Skeletal muscle tissue (tissue), 4 donors: ENCODE measurements around the gene CMSS1. TPM values are rescaled to one million over a fixed set of nuclear protein-coding genes. Genes with fewer than 3 reads are reported as not detected.
A peak's percentile ranks its signal among the peaks of the same experiment; 100 is the strongest.

ENCODE experiments used
- H3K27ac ChIP-seq: one replicate; pipeline ENCODE4 v1.7.0; 2013; ENCODE audit warnings: mild to moderate bottlenecking, low read depth, low read length, inconsistent platforms
- H3K27me3 ChIP-seq, 3 donors: one replicate each; pipeline ENCODE4 v1.7.0; 2013; ENCODE audit warnings: low read length in 3 of 3; ENCODE audit not compliant: control insufficient read depth in 3 of 3, insufficient read depth in 3 of 3
- H3K36me3 ChIP-seq, 3 donors: one replicate each; pipeline ENCODE4 v1.7.0; 2013; ENCODE audit warnings: low read length in 3 of 3; ENCODE audit not compliant: control insufficient read depth in 3 of 3, insufficient read depth in 3 of 3
- H3K4me1 ChIP-seq, 3 donors: one replicate each; pipeline ENCODE4 v1.7.0; 2013; ENCODE audit warnings: low read length in 3 of 3, mild to moderate bottlenecking in 3 of 3; ENCODE audit not compliant: control insufficient read depth in 3 of 3, insufficient read depth in 3 of 3
- H3K4me3 ChIP-seq, 3 donors: one replicate each; pipeline ENCODE4 v1.7.0; 2013; ENCODE audit warnings: low read length in 3 of 3
- H3K9ac ChIP-seq, 3 donors: one replicate each; pipeline ENCODE4 v1.7.0; 2013; ENCODE audit warnings: low read length in 3 of 3, mild to moderate bottlenecking in 3 of 3, moderate library complexity in 2 of 3, low read depth in 1 of 3
- H3K9me3 ChIP-seq, 3 donors: one replicate each; pipeline ENCODE4 v1.7.0; 2013; ENCODE audit warnings: low read length in 3 of 3; ENCODE audit not compliant: control insufficient read depth in 3 of 3
- total RNA-seq: library from RNA; depleted of rRNA; stranded (reverse); fragments of >200 nt; gene quantifications from one replicate; pipeline ENCODE4 v1.2.3, GENCODE V29; 2014
- donor health status: Osteomylitis.

CMSS1 gene
- total RNA-seq, 1 donor from 2014 or later = 8.4 TPM

DNA sequence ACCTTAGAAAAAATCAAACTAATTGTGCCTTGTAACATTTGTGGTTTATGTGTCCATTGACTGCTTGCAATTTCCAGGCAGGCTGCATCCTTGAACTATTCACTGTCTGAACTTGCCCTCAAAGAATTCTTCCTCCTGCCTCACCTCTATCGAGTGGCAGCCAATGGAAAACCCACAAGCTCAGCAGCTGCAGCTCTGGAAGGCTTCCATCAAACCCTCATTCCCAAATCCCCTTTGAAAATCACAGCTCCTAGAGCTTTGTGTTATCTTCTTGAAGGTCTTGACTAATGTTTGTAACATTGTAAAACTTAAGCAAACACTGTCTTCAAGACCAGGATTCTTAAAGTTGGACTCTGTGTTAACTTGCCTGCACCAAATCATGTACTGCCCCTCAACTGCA lies 215.5 kb downstream of the CMSS1 start:
- Histone ChIP-seq H3K4me1 (peaks cover 18 to 36% (median 23%) of the 10 kb centered on the region in 3 donors), H3K27ac (peak overlapping the region; percentile 33), H3K4me3 (no peak overlapping the region), H3K36me3 (no peaks in the 10 kb centered on the region), H3K9ac (no peak overlapping the region), H3K9me3 (no peaks in the 10 kb centered on the region), H3K27me3 (no peaks in the 10 kb centered on the region)

GRCh38 chr3:100033903-100034471 lies 216.3 kb downstream of the CMSS1 start:
- Histone ChIP-seq H3K9me3 (no peaks in the 10 kb centered on the region), H3K9ac (no peak overlapping the region), H3K4me3 (no peak overlapping the region), H3K36me3 (no peaks in the 10 kb centered on the region), H3K27ac (peak overlapping the region; percentile 33), H3K4me1 (peaks cover 18 to 36% (median 23%) of the 10 kb centered on the region in 3 donors), H3K27me3 (no peaks in the 10 kb centered on the region)

- Histone ChIP-seq H3K9me3 (no peaks in the 10 kb centered on the region), H3K27ac (no peak overlapping the region), H3K36me3 (no peaks in the 10 kb centered on the region), H3K4me3 (no peak overlapping the region), H3K27me3 (no peaks in the 10 kb centered on the region), H3K4me1 (peaks cover 22 to 39% (median 35%) of the 10 kb centered on the region in 3 donors), H3K9ac (no peak overlapping the region)
Measured at GRCh38 chr3:100039075-100039474, 221.4 kb downstream of the CMSS1 start.

DNA sequence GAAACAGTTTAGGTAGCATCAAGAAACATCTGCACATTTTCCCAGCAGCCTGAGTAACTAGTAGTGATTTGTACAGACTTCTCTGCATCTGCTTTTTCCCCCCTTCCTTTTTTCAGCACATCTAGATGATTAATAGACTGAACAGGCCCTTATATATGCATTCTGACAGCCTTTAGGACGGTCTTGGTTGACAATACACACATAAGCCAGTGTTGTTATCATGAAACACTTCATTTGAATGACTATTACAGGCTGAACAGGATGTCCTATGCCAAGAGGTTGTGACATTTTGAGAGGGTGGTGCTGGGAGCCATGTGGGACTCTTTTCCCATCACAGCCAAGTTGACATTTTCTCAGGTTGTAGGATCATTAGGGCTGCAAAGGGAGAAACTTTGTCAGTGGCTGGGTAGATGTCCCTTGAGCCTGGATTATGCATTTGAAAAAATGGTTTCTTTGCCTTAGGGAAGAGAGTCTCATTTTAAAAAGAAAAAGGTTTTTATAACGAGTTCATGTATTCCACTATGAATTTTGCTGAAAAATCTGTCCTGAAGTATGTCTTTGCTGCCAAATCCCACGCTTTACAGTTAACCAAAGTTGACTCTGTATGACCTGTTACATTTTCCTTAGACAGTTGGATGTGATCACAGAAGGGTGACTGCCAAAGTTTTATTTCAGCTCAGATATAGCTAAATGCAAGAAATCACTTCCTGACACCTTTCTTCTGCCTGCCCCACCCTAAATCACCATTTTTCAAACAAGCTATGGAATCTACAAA lies 223.0 kb downstream of the CMSS1 start:
- Histone ChIP-seq H3K36me3 (no peaks in the 10 kb centered on the region), H3K27ac (peak overlapping the region; percentile 85), H3K4me1 (peaks cover 25 to 40% (median 35%) of the 10 kb centered on the region in 3 donors), H3K4me3 (no peak overlapping the region), H3K9ac (peak overlapping the region in 1 of 3 donors; percentile 43), H3K27me3 (no peaks in the 10 kb centered on the region), H3K9me3 (no peaks in the 10 kb centered on the region)

- H3K36me3 ChIP-seq = no peaks in the 10 kb centered on the region
- no peaks in the 10 kb centered on the region for H3K27me3 ChIP-seq
- H3K27ac ChIP-seq = peak overlapping the region; percentile 85
- H3K9ac ChIP-seq = peak overlapping the region in 1 of 3 donors; percentile 59
- H3K9me3 ChIP-seq = no peaks in the 10 kb centered on the region
- no peak overlapping the region for H3K4me3 ChIP-seq
- peaks cover 31 to 45% (median 42%) of the 10 kb centered on the region in 3 donors for H3K4me1 ChIP-seq
Measured at GRCh38 chr3:100041328-100041749, 223.7 kb downstream of the CMSS1 start.

DNA sequence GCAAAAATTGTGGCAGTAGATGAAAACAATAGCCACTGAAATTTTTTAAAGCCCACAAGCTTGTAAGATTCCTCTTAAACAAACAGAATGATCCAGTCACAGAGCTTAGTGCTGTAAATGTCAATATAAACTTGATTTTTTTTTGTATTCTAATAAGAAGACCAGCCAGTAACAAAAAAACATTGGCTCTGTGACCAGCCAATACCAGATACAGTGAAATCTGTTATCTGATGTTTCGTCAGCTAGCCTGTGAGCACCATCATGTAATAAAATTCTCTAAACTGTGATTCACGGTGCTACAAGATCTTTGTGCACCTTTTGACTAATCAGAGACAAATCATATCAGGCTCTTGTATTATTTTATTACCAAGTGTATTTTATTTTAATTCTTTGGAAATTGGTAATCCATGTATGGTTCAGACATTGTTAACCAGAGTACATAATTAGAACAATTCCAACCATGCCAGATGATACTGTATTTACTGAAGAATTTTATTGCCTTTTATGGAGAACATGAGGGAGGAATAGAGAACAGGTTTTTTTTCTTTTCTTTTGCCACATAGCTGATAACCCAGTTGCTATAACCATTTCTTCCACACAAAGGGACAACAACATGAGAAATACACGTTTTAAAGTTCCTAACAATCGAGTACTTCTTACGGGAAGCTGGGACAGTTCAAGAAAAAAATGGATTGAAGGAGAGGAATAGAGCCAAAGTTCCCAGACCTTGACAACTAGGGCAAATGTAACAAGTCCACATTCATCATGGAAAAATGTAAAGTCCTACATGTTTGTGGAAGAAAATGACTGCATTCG lies 224.7 kb downstream of the CMSS1 start:
- no peaks in the 10 kb centered on the region for H3K36me3 ChIP-seq
- H3K4me1 ChIP-seq = peaks cover 39 to 52% (median 52%) of the 10 kb centered on the region in 3 donors

GRCh38 chr3:100043271-100043670 lies 225.6 kb downstream of the CMSS1 start:
- H3K36me3 ChIP-seq = no peaks in the 10 kb centered on the region
- H3K27me3 ChIP-seq = no peaks in the 10 kb centered on the region
- H3K4me3 ChIP-seq = no peak overlapping the region
- H3K27ac ChIP-seq = peak overlapping the region; percentile 85
- no peak overlapping the region for H3K9ac ChIP-seq
- no peaks in the 10 kb centered on the region for H3K9me3 ChIP-seq
- peaks cover 48 to 61% (median 60%) of the 10 kb centered on the region in 3 donors for H3K4me1 ChIP-seq

More for the DNA sequence above, 224.7 kb downstream of the CMSS1 start:
- Histone ChIP-seq H3K9ac (peak overlapping the region in 2 of 3 donors; percentile 34 to 59), H3K27me3 (no peaks in the 10 kb centered on the region), H3K9me3 (no peaks in the 10 kb centered on the region), H3K4me3 (no peak overlapping the region), H3K27ac (peak overlapping the region; percentile 85)

DNA sequence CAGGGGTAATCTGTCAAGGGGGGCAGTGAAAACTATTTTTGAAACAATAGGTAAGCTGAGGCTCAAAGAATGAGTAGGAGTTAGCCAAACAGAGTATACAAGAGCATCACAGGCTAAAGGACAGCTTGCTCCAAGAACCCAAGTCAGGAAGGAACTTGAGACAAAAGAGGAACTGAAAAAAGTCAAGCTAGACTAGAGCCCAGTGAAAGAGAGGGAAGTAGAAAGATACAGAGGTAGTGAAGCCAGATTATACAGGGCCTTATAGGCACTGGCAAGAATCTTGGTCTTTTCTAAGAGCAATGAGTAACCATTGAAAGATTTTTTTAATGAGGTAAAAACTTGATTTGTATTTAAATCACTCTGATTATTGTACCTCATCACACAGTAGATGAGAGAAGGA lies 226.7 kb downstream of the CMSS1 start:
- peak overlapping the region; percentile 81 for H3K27ac ChIP-seq
- H3K9me3 ChIP-seq = no peaks in the 10 kb centered on the region
- H3K9ac ChIP-seq = no peak overlapping the region
- H3K27me3 ChIP-seq = no peaks in the 10 kb centered on the region
- H3K4me1 ChIP-seq = peaks cover 50 to 64% (median 60%) of the 10 kb centered on the region in 3 donors
- no peak overlapping the region for H3K4me3 ChIP-seq
- H3K36me3 ChIP-seq = no peaks in the 10 kb centered on the region

DNA sequence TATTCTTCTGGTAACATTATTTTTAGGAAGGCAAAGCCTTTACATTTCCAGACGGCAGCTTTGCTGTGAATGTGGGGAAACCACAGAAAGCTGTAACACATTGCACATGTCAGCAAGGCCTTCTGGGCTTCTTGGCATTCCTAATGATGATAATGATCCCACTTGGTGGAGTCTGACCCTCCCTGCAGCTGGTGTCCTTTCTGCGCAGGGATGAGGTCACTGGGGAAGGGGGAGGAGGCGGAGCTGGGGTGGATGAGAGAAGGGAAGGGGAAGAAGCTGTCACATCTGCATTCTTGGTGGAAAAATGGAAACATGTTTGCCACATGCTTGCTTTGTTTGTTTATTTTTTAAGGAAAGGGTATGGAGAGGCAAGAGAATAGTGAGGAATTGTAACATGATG lies 228.0 kb downstream of the CMSS1 start:
- H3K9ac ChIP-seq = no peak overlapping the region
- peak overlapping the region in 1 of 3 donors; percentile 14 for H3K4me3 ChIP-seq
- no peaks in the 10 kb centered on the region for H3K36me3 ChIP-seq
- peaks cover 46 to 59% (median 54%) of the 10 kb centered on the region in 3 donors for H3K4me1 ChIP-seq
- H3K27ac ChIP-seq = peak overlapping the region; percentile 81
- H3K9me3 ChIP-seq = no peaks in the 10 kb centered on the region
- H3K27me3 ChIP-seq = no peaks in the 10 kb centered on the region
